HEK293 (cell line): Measurements from ENCODE around the gene TBCK.

Experiments
- CTCF ChIA-PET: fragments of 350-600 bp; formaldehyde crosslinking; extraction: SDS; loops from one replicate; lab custom pipeline; 2021; ENCODE audit warnings: antibody characterized with exemption; lab: Yijun Ruan, JAX
- POLR2A ChIA-PET: fragments of 300-600 bp; formaldehyde crosslinking; extraction: SDS; loops from one replicate; lab custom pipeline; 2020; ENCODE audit warnings: antibody characterized with exemption, inconsistent platforms; lab: Yijun Ruan, JAX
- H3K27ac ChIP-seq: fragments of 200-500 bp; sonication (Bioruptor generic); 2 replicates; pipeline ENCODE4 v1.5.1; 2014; ENCODE audit warnings: low read depth, low read length, control low read depth, inconsistent platforms; ENCODE audit errors: extremely low read depth
- H3K36me3 ChIP-seq, 2 experiments: fragments of 200-500 bp in 1 of 2; sonication (Bioruptor generic) in 1 of 2; 1 replicate in 1 of 2; 2 replicates in 1 of 2; pipeline ENCODE4 v1.5.1; 2014 to 2017; ENCODE audit warnings: inconsistent platforms in 2 of 2, low read length in 2 of 2; ENCODE audit not compliant: control insufficient read depth in 2 of 2, insufficient read depth in 1 of 2
- H3K4me1 ChIP-seq: fragments of 200-500 bp; sonication (Bioruptor generic); 2 replicates; pipeline ENCODE4 v1.5.1; 2014; ENCODE audit warnings: mild to moderate bottlenecking, low read length, inconsistent platforms; ENCODE audit not compliant: control insufficient read depth, insufficient read depth
- H3K4me3 ChIP-seq: 2 replicates; pipeline ENCODE4 v1.5.1; 2011; ENCODE audit warnings: low read depth, mild to moderate bottlenecking, control low read depth, low read length, moderate library complexity
- H3K9me3 ChIP-seq: fragments of 200-500 bp; sonication (Bioruptor generic); 2 replicates; pipeline ENCODE4 v1.5.1; 2014; ENCODE audit warnings: low read depth, low read length, inconsistent platforms; ENCODE audit not compliant: control insufficient read depth, insufficient read depth
- GLI4 ChIP-seq: fragments of 450-650 bp; formaldehyde crosslinking; IDR thresholded peaks from 2 replicates; pipeline ENCODE4 v1.5.1; 2016; ENCODE audit warnings: missing biosample characterization, missing genetic modification characterization
- HOXC10 ChIP-seq: sonication (generic); formaldehyde crosslinking; IDR thresholded peaks from 2 replicates; pipeline ENCODE4 v1.8.1; 2023; ENCODE audit warnings: mild to moderate bottlenecking, missing genetic modification reagents
- SP2 ChIP-seq: fragments of 450-650 bp; formaldehyde crosslinking; IDR thresholded peaks from 2 replicates; pipeline ENCODE4 v1.5.1; 2016; ENCODE audit warnings: missing biosample characterization, missing genetic modification characterization
- YY1 ChIP-seq: fragments of 450-650 bp; formaldehyde crosslinking; IDR thresholded peaks from 2 replicates; pipeline ENCODE4 v1.5.1; 2018; ENCODE audit warnings: missing biosample characterization, missing genetic modification characterization
- ZBTB1 ChIP-seq: fragments of 450-650 bp; formaldehyde crosslinking; IDR thresholded peaks from 2 replicates; pipeline ENCODE4 v1.5.1; 2016; ENCODE audit warnings: missing biosample characterization, missing genetic modification characterization
- ZBTB17 ChIP-seq: fragments of 450-650 bp; formaldehyde crosslinking; IDR thresholded peaks from 2 replicates; pipeline ENCODE4 v1.5.1; 2016; ENCODE audit warnings: missing biosample characterization, missing genetic modification characterization
- ZEB2 ChIP-seq: fragments of 450-650 bp; formaldehyde crosslinking; IDR thresholded peaks from 2 replicates; pipeline ENCODE4 v1.5.1; 2016; ENCODE audit warnings: missing biosample characterization, missing genetic modification characterization
- ZNF114 ChIP-seq: fragments of 450-650 bp; formaldehyde crosslinking; IDR thresholded peaks from 2 replicates; pipeline ENCODE4 v1.5.0; 2017; ENCODE audit warnings: missing biosample characterization, missing genetic modification characterization
- ZNF132 ChIP-seq: fragments of 450-650 bp; formaldehyde crosslinking; IDR thresholded peaks from 2 replicates; pipeline ENCODE4 v1.5.1; 2017; ENCODE audit warnings: missing biosample characterization, missing genetic modification characterization, borderline replicate concordance
- ZNF133 ChIP-seq: fragments of 450-650 bp; formaldehyde crosslinking; IDR thresholded peaks from 2 replicates; pipeline ENCODE4 v1.5.1; 2016; ENCODE audit warnings: missing biosample characterization, missing genetic modification characterization
- ZNF18 ChIP-seq: fragments of 450-650 bp; formaldehyde crosslinking; IDR thresholded peaks from 2 replicates; pipeline ENCODE4 v1.5.1; 2016; ENCODE audit warnings: missing biosample characterization, missing genetic modification characterization
- ZNF202 ChIP-seq: fragments of 450-650 bp; formaldehyde crosslinking; IDR thresholded peaks from 2 replicates; pipeline ENCODE4 v1.5.1; 2016; ENCODE audit warnings: missing biosample characterization, missing genetic modification characterization, borderline replicate concordance
- ZNF366 ChIP-seq: fragments of 450-650 bp; formaldehyde crosslinking; conservative IDR thresholded peaks from 2 replicates; pipeline ENCODE4 v1.5.1; 2016; ENCODE audit warnings: missing biosample characterization, missing genetic modification characterization
- ZNF501 ChIP-seq: fragments of 450-650 bp; formaldehyde crosslinking; IDR thresholded peaks from 2 replicates; pipeline ENCODE4 v1.5.1; 2016; ENCODE audit warnings: missing biosample characterization, missing genetic modification characterization
- ZNF510 ChIP-seq: fragments of 450-650 bp; formaldehyde crosslinking; IDR thresholded peaks from 2 replicates; pipeline ENCODE4 v1.5.1; 2018; ENCODE audit warnings: mild to moderate bottlenecking, missing genetic modification characterization, missing biosample characterization; ENCODE audit not compliant: insufficient replicate concordance
- ZNF514 ChIP-seq: fragments of 450-650 bp; formaldehyde crosslinking; IDR thresholded peaks from 2 replicates; pipeline ENCODE4 v1.5.1; 2016; ENCODE audit warnings: missing biosample characterization, missing genetic modification characterization
- ZNF544 ChIP-seq: fragments of 450-650 bp; formaldehyde crosslinking; IDR thresholded peaks from 2 replicates; pipeline ENCODE4 v1.5.0; 2017; ENCODE audit warnings: missing biosample characterization, missing genetic modification characterization
- ZNF585B ChIP-seq: fragments of 450-650 bp; formaldehyde crosslinking; IDR thresholded peaks from 2 replicates; pipeline ENCODE4 v1.5.1; 2016; ENCODE audit warnings: missing biosample characterization, missing genetic modification characterization
- ZNF623 ChIP-seq: fragments of 450-650 bp; formaldehyde crosslinking; IDR thresholded peaks from 2 replicates; pipeline ENCODE4 v1.5.1; 2016; ENCODE audit warnings: missing biosample characterization, missing genetic modification characterization
- ZNF629 ChIP-seq: fragments of 450-650 bp; formaldehyde crosslinking; IDR thresholded peaks from 2 replicates; pipeline ENCODE4 v1.5.1; 2017; ENCODE audit warnings: missing biosample characterization, missing genetic modification characterization
- ZNF654 ChIP-seq: fragments of 450-650 bp; formaldehyde crosslinking; IDR thresholded peaks from 2 replicates; pipeline ENCODE4 v1.5.1; 2016; ENCODE audit warnings: low read depth, missing biosample characterization, missing genetic modification characterization
- ZNF776 ChIP-seq: fragments of 450-650 bp; formaldehyde crosslinking; IDR thresholded peaks from 2 replicates; pipeline ENCODE4 v1.5.0; 2017; ENCODE audit warnings: missing biosample characterization, missing genetic modification characterization, borderline replicate concordance
- ZNF792 ChIP-seq: fragments of 450-650 bp; formaldehyde crosslinking; IDR thresholded peaks from 2 replicates; pipeline ENCODE4 v1.5.1; 2016; ENCODE audit warnings: missing biosample characterization, missing genetic modification characterization
- ZSCAN23 ChIP-seq: fragments of 450-650 bp; formaldehyde crosslinking; IDR thresholded peaks from 2 replicates; pipeline ENCODE4 v1.5.1; 2016; ENCODE audit warnings: missing biosample characterization, missing genetic modification characterization
- ZSCAN30 ChIP-seq: fragments of 450-650 bp; IDR thresholded peaks from 2 replicates; pipeline ENCODE4 v1.5.1; 2018; ENCODE audit warnings: missing biosample characterization, mild to moderate bottlenecking, missing genetic modification characterization, moderate library complexity
- TF ChIP-seq, protein P1 (sequence below): IDR thresholded peaks from 2 replicates; pipeline ENCODE4 v1.6.1; 2011; ENCODE audit warnings: mild to moderate bottlenecking, low read depth, low read length, borderline replicate concordance

TBCK gene

DNA sequence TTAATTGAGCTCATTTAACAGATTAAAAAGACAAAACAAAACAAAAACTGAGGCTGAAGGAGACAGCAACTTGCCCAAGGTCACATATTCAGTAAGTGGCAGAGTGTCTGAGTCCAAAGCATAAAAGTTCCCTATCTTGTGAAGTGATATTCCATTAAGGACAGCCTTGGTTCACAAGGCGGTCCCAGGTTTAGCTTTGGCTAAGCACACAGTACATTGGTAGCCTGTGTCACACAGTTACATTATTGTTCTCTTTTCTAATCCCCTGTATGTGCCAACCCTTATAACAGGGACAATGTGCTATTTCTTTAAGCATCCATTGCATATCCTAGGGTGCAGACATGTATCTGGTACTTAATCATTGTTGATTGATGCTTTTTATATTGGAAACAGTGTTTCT, 280.8 kb downstream of the TBCK start:
- Histone ChIP-seq H3K27ac (no peak overlapping the region), H3K9me3 (no peaks in the 10 kb centered on the region), H3K36me3 (no peaks in the 10 kb centered on the region), H3K4me3 (no peak overlapping the region), H3K4me1 (no peaks in the 10 kb centered on the region)
- POLR2A ChIA-PET = no interaction called here
- TF ChIP-seq ZNF585B (tag by site-specific recombination) (no peak), ZNF133 (tag by site-specific recombination) (no peak), YY1 (tag by site-specific recombination) (no peak), ZNF18 (no peak), HOXC10 (CRISPR knock-in tag) (no peak), ZNF501 (tag by site-specific recombination) (no peak), ZNF776 (tag by site-specific recombination) (no peak), ZEB2 (tag by site-specific recombination) (no peak), ZNF792 (tag by site-specific recombination) (no peak), ZSCAN23 (tag by site-specific recombination) (no peak), ZNF514 (tag by site-specific recombination) (no peak), ZNF629 (tag by site-specific recombination) (no peak), GLI4 (tag by site-specific recombination) (no peak), ZNF202 (tag by site-specific recombination) (no peak), ZNF544 (no peak), ZNF623 (no peak), ZSCAN30 (no peak), ZBTB17 (tag by site-specific recombination) (no peak)
- TF ChIP-seq, protein P1, sequence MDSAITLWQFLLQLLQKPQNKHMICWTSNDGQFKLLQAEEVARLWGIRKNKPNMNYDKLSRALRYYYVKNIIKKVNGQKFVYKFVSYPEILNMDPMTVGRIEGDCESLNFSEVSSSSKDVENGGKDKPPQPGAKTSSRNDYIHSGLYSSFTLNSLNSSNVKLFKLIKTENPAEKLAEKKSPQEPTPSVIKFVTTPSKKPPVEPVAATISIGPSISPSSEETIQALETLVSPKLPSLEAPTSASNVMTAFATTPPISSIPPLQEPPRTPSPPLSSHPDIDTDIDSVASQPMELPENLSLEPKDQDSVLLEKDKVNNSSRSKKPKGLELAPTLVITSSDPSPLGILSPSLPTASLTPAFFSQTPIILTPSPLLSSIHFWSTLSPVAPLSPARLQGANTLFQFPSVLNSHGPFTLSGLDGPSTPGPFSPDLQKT = no peak
- CTCF ChIA-PET = interaction anchor here (0.6 kb wide), 1 partner anchor 26 kb away, joined by 3 read pairs; no protein-coding TSS in a partner anchor

- CTCF ChIA-PET = interaction anchor here (0.6 kb wide), 2 partner anchors 26 to 188 kb away, joined by 3 read pairs; no protein-coding TSS in a partner anchor
- no peak overlapping the region for H3K27ac ChIP-seq
- no peak overlapping the region for H3K4me3 ChIP-seq
- no peak for TF ChIP-seq ZNF132 (tag by site-specific recombination)
- TF ChIP-seq ZBTB1 (tag by site-specific recombination) = no peak
- no peak for TF ChIP-seq ZNF114 (tag by site-specific recombination)
- TF ChIP-seq ZNF792 (tag by site-specific recombination) = no peak
- no peak for TF ChIP-seq ZNF510
- H3K36me3 ChIP-seq = no peaks in the 10 kb centered on the region
- no peaks in the 10 kb centered on the region for H3K9me3 ChIP-seq
- no peaks in the 10 kb centered on the region for H3K4me1 ChIP-seq
- POLR2A ChIA-PET = no interaction called here
These were observed 281.3 kb downstream of the TBCK start for GRCh38 chr4:106034751-106035150.

GRCh38 chr4:106034220-106034619, 281.8 kb downstream of the TBCK start:
- H3K36me3 ChIP-seq = no peaks in the 10 kb centered on the region
- no peak overlapping the region for H3K4me3 ChIP-seq
- H3K27ac ChIP-seq = no peak overlapping the region
- CTCF ChIA-PET = interaction anchor here (0.6 kb wide), 1 partner anchor 188 kb away, joined by 3 read pairs; no protein-coding TSS in a partner anchor
- H3K9me3 ChIP-seq = no peaks in the 10 kb centered on the region
- TF ChIP-seq ZBTB1 (tag by site-specific recombination) (no peak), SP2 (tag by site-specific recombination) (no peak), ZNF654 (no peak), ZNF544 (no peak), ZNF366 (tag by site-specific recombination) (no peak)
- TF ChIP-seq, all 188 proteins: peak for 0
- H3K4me1 ChIP-seq = no peaks in the 10 kb centered on the region
- POLR2A ChIA-PET = no interaction called here
